Breast epithelium (tissue), 4 donors: Measurements from ENCODE around the gene TP53TG3. TPM values are rescaled to one million over a fixed set of nuclear protein-coding genes. Genes with fewer than 3 reads are reported as not detected.
"Not testable (repeated sequence)": the region's sequence is repeated elsewhere in the genome, so short reads cannot be mapped to it uniquely, and the experiment has no call there.

Experiments
- DNase-seq, 2 donors: peaks; one replicate each; pipeline ENCODE4 v3.0.0-alpha.2; 2019; ENCODE audit warnings: low spot score in 2 of 2
- H3K27ac ChIP-seq, 2 donors: fragments of 200-600 bp; sonication (generic) in 1 of 2; one replicate each; pipeline ENCODE4 v1.5.1; 2016 to 2019; ENCODE audit warnings: mild to moderate bottlenecking in 1 of 2
- H3K27me3 ChIP-seq, 2 donors: fragments of 200-600 bp; sonication (generic) in 1 of 2; one replicate each; pipeline versions ENCODE4 v1.5.1 to v1.6.0; 2017 to 2019; ENCODE audit warnings: control low read depth in 1 of 2, mild to moderate bottlenecking in 1 of 2
- H3K36me3 ChIP-seq: fragments of 200-600 bp; one replicate; pipeline ENCODE4 v1.5.1; 2019
- H3K4me1 ChIP-seq, 2 donors: fragments of 200-600 bp; sonication (generic); one replicate each; pipeline ENCODE4 v1.5.1; 2016 to 2019; ENCODE audit warnings: control low read depth in 1 of 2
- H3K4me3 ChIP-seq, 3 donors: fragments of 200-600 bp; sonication (generic); 1 replicate in 2 of 3; 2 replicates in 1 of 3; pipeline ENCODE4 v1.5.1; 2016 to 2019; ENCODE audit warnings: mild to moderate bottlenecking in 3 of 3, moderate library complexity in 2 of 3
- H3K9me3 ChIP-seq, 2 donors: fragments of 200-600 bp; sonication (generic) in 1 of 2; one replicate each; pipeline ENCODE4 v1.5.1; 2016 to 2019; ENCODE audit warnings: control low read depth in 1 of 2
- intact Hi-C: fragments of 100-400 bp; cut with DNase I; formaldehyde crosslinking; loops from one replicate; pipeline ENCODE4 v1.15.1; 2023; ENCODE audit warnings: low total_unique reads
- total RNA-seq, 3 donors: library from RNA; depleted of rRNA; stranded (reverse); fragments of >200 nt; gene quantifications; one replicate each; pipeline ENCODE4 v1.1.0, GENCODE V29; 2016

The TP53TG3 gene
- under 1 TPM in 1 of 3 donors, not detected in 2; 0.32 TPM for total RNA-seq

DNA sequence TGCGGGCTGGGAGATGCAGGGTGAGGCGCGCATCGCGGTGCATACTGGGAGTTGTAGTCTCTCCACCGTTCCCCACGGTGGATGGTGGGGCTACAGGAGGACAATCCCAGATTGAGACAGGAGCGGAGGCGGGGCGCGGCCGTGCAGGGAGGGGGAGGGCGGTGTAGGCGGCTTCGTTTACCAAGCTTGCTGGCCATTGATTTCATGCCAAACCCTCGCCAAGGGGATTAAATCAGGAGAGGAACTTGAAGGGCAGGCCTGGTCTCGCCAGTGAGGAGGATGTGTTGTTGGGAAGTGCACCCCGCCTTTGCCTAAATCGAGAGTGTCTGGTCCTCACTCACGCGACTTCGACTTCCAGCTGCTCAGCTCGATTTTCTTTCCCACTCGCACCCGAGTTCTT lies at the start of gene TP53TG3:
Gene TP53TG3 (minus strand): TSS at position 101 of the 400 bp plus-strand sequence. CDS start 68 bp downstream, at position 33.
- H3K4me3 ChIP-seq, intact Hi-C loops, H3K27me3 ChIP-seq, DNase-seq, H3K4me1 ChIP-seq, H3K36me3 ChIP-seq, H3K27ac ChIP-seq, H3K9me3 ChIP-seq: not testable (repeated sequence)

DNA sequence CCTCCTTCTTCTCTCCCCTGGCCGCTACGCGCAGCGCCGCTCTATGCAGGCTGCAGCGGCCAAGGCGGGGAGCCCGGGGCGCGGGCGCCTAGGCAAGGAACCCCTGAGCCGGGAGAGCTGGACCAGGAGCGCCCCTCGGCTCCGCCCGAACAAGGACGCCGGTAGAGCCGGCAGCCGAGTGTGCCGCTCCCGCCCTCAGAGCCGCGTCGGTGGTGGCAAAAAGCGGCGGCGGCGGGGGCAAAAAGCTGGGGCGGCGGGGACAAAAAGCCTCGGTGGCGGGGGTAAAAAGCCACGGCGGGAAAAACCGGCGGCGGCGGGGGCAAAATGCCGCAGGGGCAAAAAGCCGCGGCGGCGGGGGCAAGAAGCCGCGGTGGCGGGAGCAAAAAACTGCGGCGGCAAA lies 25.1 kb downstream of the TP53TG3 start:
- H3K4me3 ChIP-seq, H3K27ac ChIP-seq: not testable (repeated sequence)

GRCh38 chr16:32647562-32647961 lies 28.4 kb downstream of the TP53TG3 start:
- H3K36me3 ChIP-seq, H3K4me3 ChIP-seq, H3K27me3 ChIP-seq, DNase-seq, intact Hi-C loops, H3K27ac ChIP-seq, H3K4me1 ChIP-seq, H3K9me3 ChIP-seq: not testable (repeated sequence)

More for the DNA sequence above, 25.1 kb downstream of the TP53TG3 start:
- H3K36me3 ChIP-seq, DNase-seq, H3K4me1 ChIP-seq, H3K27me3 ChIP-seq, intact Hi-C loops, H3K9me3 ChIP-seq: not testable (repeated sequence)

GRCh38 chr16:32646780-32647179 lies 29.2 kb downstream of the TP53TG3 start:
- H3K9me3 ChIP-seq, H3K36me3 ChIP-seq, intact Hi-C loops, H3K27me3 ChIP-seq, H3K4me1 ChIP-seq, H3K27ac ChIP-seq, DNase-seq, H3K4me3 ChIP-seq: not testable (repeated sequence)

GRCh38 chr16:32646177-32646576 lies 29.8 kb downstream of the TP53TG3 start:
- H3K4me1 ChIP-seq, H3K4me3 ChIP-seq, H3K36me3 ChIP-seq, H3K9me3 ChIP-seq, intact Hi-C loops, H3K27ac ChIP-seq, DNase-seq, H3K27me3 ChIP-seq: not testable (repeated sequence)

GRCh38 chr16:32645278-32645908 lies 30.6 kb downstream of the TP53TG3 start:
- H3K4me3 ChIP-seq, intact Hi-C loops, DNase-seq: not testable (repeated sequence)

DNA sequence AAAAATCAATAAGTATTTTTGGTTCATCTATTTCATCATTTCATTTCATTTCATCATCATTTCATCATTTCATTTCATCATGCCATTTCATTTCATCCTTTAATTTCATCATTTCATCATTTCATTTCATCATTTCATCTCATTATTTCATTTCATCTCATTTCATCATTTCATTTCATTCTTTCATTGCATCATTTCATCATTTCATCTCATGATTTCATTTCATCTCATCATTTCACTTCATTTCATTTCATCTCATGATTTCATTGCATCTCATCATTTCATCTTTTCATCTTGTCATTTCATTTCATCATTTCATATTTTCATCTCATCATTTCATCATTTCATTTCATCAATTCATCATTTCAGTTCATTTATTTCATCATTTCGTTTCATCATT lies 31.2 kb downstream of the TP53TG3 start:
- H3K9me3 ChIP-seq, intact Hi-C loops, H3K4me1 ChIP-seq, DNase-seq, H3K36me3 ChIP-seq, H3K4me3 ChIP-seq, H3K27ac ChIP-seq, H3K27me3 ChIP-seq: not testable (repeated sequence)

More at GRCh38 chr16:32645278-32645908, 30.6 kb downstream of the TP53TG3 start:
- not testable (repeated sequence) for H3K9me3 ChIP-seq, H3K27me3 ChIP-seq, H3K4me1 ChIP-seq, H3K27ac ChIP-seq, H3K36me3 ChIP-seq

DNA sequence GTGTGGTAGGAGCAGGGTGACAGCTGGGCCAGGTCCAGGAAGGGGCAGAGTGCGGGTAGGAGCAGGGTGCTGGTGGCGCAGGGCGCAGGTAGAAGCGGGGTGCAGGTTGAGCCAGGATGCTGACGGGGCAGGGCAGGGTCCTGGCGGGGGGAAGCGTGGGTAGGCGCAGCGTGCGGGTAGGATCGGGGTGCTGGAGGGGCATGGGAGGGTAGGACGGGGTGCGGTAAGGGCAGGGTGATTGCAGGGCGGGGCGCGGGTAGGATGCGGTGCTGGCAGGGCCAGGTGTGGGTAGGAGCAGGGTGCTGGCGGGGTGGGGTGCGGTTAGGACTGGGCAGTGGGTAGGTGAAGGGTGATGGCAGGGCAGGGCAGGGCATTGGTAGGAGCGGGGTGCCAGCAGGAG lies 38.4 kb downstream of the TP53TG3 start:
- intact Hi-C loops, H3K4me3 ChIP-seq, H3K27ac ChIP-seq, H3K9me3 ChIP-seq, H3K4me1 ChIP-seq, H3K27me3 ChIP-seq, DNase-seq, H3K36me3 ChIP-seq: not testable (repeated sequence)

DNA sequence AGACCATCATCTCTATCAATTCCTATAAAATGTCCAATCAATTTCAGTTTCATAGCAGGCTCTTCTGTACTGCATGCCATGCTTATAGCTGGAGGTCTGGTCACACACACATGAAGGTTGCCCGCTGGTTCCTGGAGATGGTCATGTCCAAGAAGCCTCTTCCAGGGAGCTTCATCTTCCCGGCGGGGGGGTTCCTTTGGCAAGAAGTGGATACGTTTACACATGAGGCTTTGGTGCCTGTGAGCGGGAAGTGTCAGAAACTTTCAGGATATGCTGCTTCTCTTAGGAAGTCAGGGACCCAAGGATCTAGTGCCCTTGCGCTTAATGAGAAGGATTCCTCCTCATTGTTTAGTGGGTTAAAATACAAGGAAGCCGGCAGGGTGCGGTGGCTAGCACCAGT lies 43.9 kb downstream of the TP53TG3 start:
- H3K27ac ChIP-seq, H3K27me3 ChIP-seq, H3K9me3 ChIP-seq, DNase-seq, intact Hi-C loops, H3K4me3 ChIP-seq, H3K36me3 ChIP-seq, H3K4me1 ChIP-seq: not testable (repeated sequence)
